Neural cell (in vitro differentiated cells): ENCODE data around the gene MYO1F. TPM values are rescaled to one million over a fixed set of nuclear protein-coding genes. Genes with fewer than 3 reads are reported as not detected.
"Not testable (repeated sequence)": the region's sequence is repeated elsewhere in the genome, so short reads cannot be mapped to it uniquely, and the experiment has no call there.

Experiments used
- H2AFZ ChIP-seq: fragments of 200-600, 300-800 bp; sonication (generic), shearing (Covaris generic); 2 replicates; pipeline ENCODE4 v1.6.0; 2014; ENCODE audit warnings: low read depth, mild to moderate bottlenecking, antibody characterized with exemption, low read length, moderate library complexity
- H3F3A ChIP-seq: fragments of 200-600 bp; shearing (Covaris generic); 2 replicates; pipeline ENCODE4 v1.6.1; 2016; ENCODE audit warnings: mild to moderate bottlenecking, moderate library complexity, mixed read lengths, antibody characterized with exemption, low read length; ENCODE audit not compliant: insufficient read depth, poor library complexity, severe bottlenecking
- H3K27ac ChIP-seq: fragments of 200-600, 300-800 bp; sonication (generic), shearing (Covaris generic); 2 replicates; pipeline ENCODE4 v1.5.1; 2014; ENCODE audit warnings: mild to moderate bottlenecking, low read length, moderate library complexity
- H3K27me3 ChIP-seq: fragments of 300-800, 200-600 bp; sonication (generic), shearing (Covaris generic); 2 replicates; pipeline ENCODE4 v1.6.0; 2014; ENCODE audit warnings: mild to moderate bottlenecking, low read depth, low read length, moderate library complexity; ENCODE audit not compliant: insufficient read depth
- H3K36me3 ChIP-seq: fragments of 300-800, 200-600 bp; sonication (generic), shearing (Covaris generic); 2 replicates; pipeline ENCODE4 v1.5.1; 2014; ENCODE audit warnings: mild to moderate bottlenecking, antibody characterized with exemption, low read length, moderate library complexity; ENCODE audit not compliant: insufficient read depth
- H3K4me2 ChIP-seq: fragments of 300-800, 200-600 bp; sonication (generic), shearing (Covaris generic); 2 replicates; pipeline ENCODE4 v1.6.0; 2014; ENCODE audit warnings: mild to moderate bottlenecking, low read length
- H3K4me3 ChIP-seq: fragments of 300-800, 200-600 bp; sonication (generic), shearing (Covaris generic); 2 replicates; pipeline ENCODE4 v1.5.1; 2014; ENCODE audit warnings: mild to moderate bottlenecking, low read length, moderate library complexity
- H3K79me2 ChIP-seq: fragments of 200-600 bp; shearing (Covaris generic); replicated peaks from 2 replicates; pipeline ENCODE4 v1.6.0; 2014; ENCODE audit warnings: mild to moderate bottlenecking, low read length, moderate library complexity; ENCODE audit not compliant: insufficient read depth
- H3K9ac ChIP-seq: fragments of 300-800, 200-600 bp; sonication (generic), shearing (Covaris generic); 2 replicates; pipeline ENCODE4 v1.6.1; 2016; ENCODE audit warnings: mild to moderate bottlenecking, low read length, mixed read lengths
- H3K9me2 ChIP-seq: fragments of 200-600 bp; shearing (Covaris generic); 2 replicates; pipeline ENCODE4 v1.6.1; 2016; ENCODE audit warnings: mild to moderate bottlenecking, low read length, mixed read lengths; ENCODE audit not compliant: insufficient read depth
- H3K9me3 ChIP-seq: fragments of 200-600, 300-800 bp; sonication (generic), shearing (Covaris generic); 2 replicates; pipeline ENCODE4 v1.6.1; 2016; ENCODE audit warnings: mild to moderate bottlenecking, mixed run types, low read length, moderate library complexity, mixed read lengths
- H4K20me1 ChIP-seq: fragments of 200-600 bp; shearing (Covaris generic); 2 replicates; pipeline ENCODE4 v1.6.1; 2016; ENCODE audit warnings: mild to moderate bottlenecking, mixed run types; ENCODE audit not compliant: insufficient read depth
- EP300 ChIP-seq: fragments of 450-650 bp; conservative IDR thresholded peaks from 2 replicates; pipeline ENCODE4 v1.6.1; 2014; ENCODE audit warnings: antibody characterized with exemption, mild to moderate bottlenecking, moderate library complexity; ENCODE audit not compliant: poor library complexity, severe bottlenecking
- EZH2 ChIP-seq: fragments of 200-600, 300-800 bp; shearing (Covaris generic), sonication (generic); IDR thresholded peaks from 2 replicates; pipeline ENCODE4 v1.6.1; 2014; ENCODE audit warnings: antibody characterized with exemption, low read length, borderline replicate concordance, mild to moderate bottlenecking; ENCODE audit not compliant: insufficient read depth, poor library complexity, severe bottlenecking
- MXI1 ChIP-seq: fragments of 450-650 bp; conservative IDR thresholded peaks from 2 replicates; pipeline ENCODE4 v1.6.1; 2014; ENCODE audit warnings: antibody characterized with exemption, mild to moderate bottlenecking; ENCODE audit not compliant: poor library complexity, severe bottlenecking
- POLR2AphosphoS5 ChIP-seq: IDR thresholded peaks from 2 replicates; pipeline ENCODE4 v1.6.1; 2012
- RAD21 ChIP-seq: fragments of 450-650 bp; conservative IDR thresholded peaks from 2 replicates; pipeline ENCODE4 v1.6.1; 2014; ENCODE audit warnings: antibody characterized with exemption, mild to moderate bottlenecking, moderate library complexity
- SMC3 ChIP-seq: fragments of 450-650 bp; conservative IDR thresholded peaks from 2 replicates; pipeline ENCODE4 v1.6.1; 2014; ENCODE audit warnings: antibody characterized with exemption, mild to moderate bottlenecking, moderate library complexity; ENCODE audit not compliant: poor library complexity
- TAF1 ChIP-seq: IDR thresholded peaks from 2 replicates; pipeline ENCODE4 v1.6.1; 2012; ENCODE audit warnings: low read depth
- polyA minus RNA-seq: library from RNA; depleted of rRNA, polyadenylated mRNA; stranded (reverse); fragments of >200 nt; gene quantifications from 2 replicates; pipeline ENCODE4 v1.2.3, GENCODE V29; 2014
- polyA plus RNA-seq: library from polyadenylated mRNA; depleted of rRNA; stranded (reverse); fragments of >200 nt; gene quantifications from 2 replicates; pipeline ENCODE4 v1.2.3, GENCODE V29; 2014
- TF ChIP-seq, protein P1 (sequence below): fragments of 450-650 bp; IDR thresholded peaks from 2 replicates; pipeline ENCODE4 v1.5.1; 2014; ENCODE audit warnings: antibody characterized with exemption, mild to moderate bottlenecking, moderate library complexity; ENCODE audit not compliant: poor library complexity, severe bottlenecking
- TF ChIP-seq, protein P2 (sequence below): IDR thresholded peaks from 2 replicates; pipeline ENCODE4 v1.6.1; 2012; ENCODE audit warnings: borderline replicate concordance

MYO1F gene
- polyA plus RNA-seq (0.40 TPM in 2 replicates), polyA minus RNA-seq (1.5 TPM in 1 of 2 replicates, not detected in the other)

DNA sequence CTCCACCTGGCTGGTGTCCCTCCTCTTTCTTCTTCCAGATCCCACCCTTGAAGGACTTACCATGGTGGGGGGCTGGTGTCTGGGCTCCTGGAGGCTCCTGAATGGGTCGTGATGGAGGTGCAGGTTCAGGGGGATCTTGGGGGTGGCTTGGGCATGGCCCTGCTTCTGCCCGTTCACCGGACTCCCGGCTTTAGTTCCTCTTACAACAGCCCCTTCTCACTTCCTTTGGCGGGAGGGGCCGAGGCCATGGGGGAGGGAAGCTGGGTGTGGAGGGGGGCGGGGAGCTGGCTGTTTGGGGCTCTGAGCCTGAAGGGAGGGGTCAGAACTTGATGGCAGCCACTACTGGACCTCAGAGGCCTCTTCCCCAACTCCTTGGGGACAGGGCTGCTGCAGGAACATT lies at the start of gene MYO1F:
Gene MYO1F, minus strand, starts transcription at position 196 of the 400 bp plus-strand sequence. Its CDS starts 133 bp downstream, at position 63.
- H3K36me3 ChIP-seq = no peaks in the 10 kb centered on the region
- no peak for TF ChIP-seq EZH2
- TF ChIP-seq, protein P1, sequence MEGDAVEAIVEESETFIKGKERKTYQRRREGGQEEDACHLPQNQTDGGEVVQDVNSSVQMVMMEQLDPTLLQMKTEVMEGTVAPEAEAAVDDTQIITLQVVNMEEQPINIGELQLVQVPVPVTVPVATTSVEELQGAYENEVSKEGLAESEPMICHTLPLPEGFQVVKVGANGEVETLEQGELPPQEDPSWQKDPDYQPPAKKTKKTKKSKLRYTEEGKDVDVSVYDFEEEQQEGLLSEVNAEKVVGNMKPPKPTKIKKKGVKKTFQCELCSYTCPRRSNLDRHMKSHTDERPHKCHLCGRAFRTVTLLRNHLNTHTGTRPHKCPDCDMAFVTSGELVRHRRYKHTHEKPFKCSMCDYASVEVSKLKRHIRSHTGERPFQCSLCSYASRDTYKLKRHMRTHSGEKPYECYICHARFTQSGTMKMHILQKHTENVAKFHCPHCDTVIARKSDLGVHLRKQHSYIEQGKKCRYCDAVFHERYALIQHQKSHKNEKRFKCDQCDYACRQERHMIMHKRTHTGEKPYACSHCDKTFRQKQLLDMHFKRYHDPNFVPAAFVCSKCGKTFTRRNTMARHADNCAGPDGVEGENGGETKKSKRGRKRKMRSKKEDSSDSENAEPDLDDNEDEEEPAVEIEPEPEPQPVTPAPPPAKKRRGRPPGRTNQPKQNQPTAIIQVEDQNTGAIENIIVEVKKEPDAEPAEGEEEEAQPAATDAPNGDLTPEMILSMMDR = no peak
- H3K4me3 ChIP-seq = no peak within 1 kb of the TSS
- no peaks in the 10 kb centered on the region for H3K9me2 ChIP-seq
- H3K9ac ChIP-seq = no peak within 1 kb of the TSS
- H3K79me2 ChIP-seq = no peaks in the 10 kb centered on the region
- H4K20me1 ChIP-seq = no peaks in the 10 kb centered on the region
- no peak within 1 kb of the TSS for H3K27ac ChIP-seq
- no peaks in the 10 kb centered on the region for H3K9me3 ChIP-seq
- no peak within 1 kb of the TSS for H2AFZ ChIP-seq
- no peak within 1 kb of the TSS for H3K4me2 ChIP-seq
- H3F3A ChIP-seq = no peaks in the 10 kb centered on the region
- no peaks in the 10 kb centered on the region for H3K27me3 ChIP-seq

DNA sequence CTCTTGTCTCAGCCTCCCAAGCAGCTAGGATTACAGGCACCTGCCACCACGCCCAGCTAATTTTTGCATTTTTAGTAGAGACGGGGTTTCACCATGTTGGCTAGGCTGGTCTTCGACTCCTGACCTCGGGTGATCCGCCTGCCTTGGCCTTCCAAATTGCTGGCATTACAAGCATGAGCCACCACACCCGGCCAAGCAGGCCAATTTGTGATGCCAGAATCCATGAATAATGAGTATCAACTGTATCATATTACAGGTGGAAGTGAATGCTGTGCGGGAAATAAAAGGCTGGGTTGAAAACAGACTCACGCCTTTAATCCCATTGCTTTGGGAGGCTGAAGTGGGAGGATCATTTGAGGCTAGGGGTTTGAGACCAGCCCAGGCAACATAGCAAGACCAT lies 49.6 kb upstream of the MYO1F start:
- Histone ChIP-seq H3K79me2 (no peaks in the 10 kb centered on the region), H2AFZ (no peak overlapping the region), H3F3A (no peaks in the 10 kb centered on the region), H4K20me1 (no peaks in the 10 kb centered on the region), H3K9me2 (no peaks in the 10 kb centered on the region), H3K9ac (no peak overlapping the region), H3K36me3 (no peaks in the 10 kb centered on the region), H3K27me3 (no peaks in the 10 kb centered on the region), H3K27ac (no peak overlapping the region), H3K9me3 (no peaks in the 10 kb centered on the region), H3K4me3 (no peak overlapping the region), H3K4me2 (no peak overlapping the region)
- TF ChIP-seq SMC3 (no peak), POLR2AphosphoS5 (no peak), RAD21 (no peak), EP300 (no peak), TAF1 (no peak), MXI1 (no peak), EZH2 (no peak)
- TF ChIP-seq, protein P1 = no peak
- TF ChIP-seq, protein P2, sequence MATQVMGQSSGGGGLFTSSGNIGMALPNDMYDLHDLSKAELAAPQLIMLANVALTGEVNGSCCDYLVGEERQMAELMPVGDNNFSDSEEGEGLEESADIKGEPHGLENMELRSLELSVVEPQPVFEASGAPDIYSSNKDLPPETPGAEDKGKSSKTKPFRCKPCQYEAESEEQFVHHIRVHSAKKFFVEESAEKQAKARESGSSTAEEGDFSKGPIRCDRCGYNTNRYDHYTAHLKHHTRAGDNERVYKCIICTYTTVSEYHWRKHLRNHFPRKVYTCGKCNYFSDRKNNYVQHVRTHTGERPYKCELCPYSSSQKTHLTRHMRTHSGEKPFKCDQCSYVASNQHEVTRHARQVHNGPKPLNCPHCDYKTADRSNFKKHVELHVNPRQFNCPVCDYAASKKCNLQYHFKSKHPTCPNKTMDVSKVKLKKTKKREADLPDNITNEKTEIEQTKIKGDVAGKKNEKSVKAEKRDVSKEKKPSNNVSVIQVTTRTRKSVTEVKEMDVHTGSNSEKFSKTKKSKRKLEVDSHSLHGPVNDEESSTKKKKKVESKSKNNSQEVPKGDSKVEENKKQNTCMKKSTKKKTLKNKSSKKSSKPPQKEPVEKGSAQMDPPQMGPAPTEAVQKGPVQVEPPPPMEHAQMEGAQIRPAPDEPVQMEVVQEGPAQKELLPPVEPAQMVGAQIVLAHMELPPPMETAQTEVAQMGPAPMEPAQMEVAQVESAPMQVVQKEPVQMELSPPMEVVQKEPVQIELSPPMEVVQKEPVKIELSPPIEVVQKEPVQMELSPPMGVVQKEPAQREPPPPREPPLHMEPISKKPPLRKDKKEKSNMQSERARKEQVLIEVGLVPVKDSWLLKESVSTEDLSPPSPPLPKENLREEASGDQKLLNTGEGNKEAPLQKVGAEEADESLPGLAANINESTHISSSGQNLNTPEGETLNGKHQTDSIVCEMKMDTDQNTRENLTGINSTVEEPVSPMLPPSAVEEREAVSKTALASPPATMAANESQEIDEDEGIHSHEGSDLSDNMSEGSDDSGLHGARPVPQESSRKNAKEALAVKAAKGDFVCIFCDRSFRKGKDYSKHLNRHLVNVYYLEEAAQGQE = no peak

DNA sequence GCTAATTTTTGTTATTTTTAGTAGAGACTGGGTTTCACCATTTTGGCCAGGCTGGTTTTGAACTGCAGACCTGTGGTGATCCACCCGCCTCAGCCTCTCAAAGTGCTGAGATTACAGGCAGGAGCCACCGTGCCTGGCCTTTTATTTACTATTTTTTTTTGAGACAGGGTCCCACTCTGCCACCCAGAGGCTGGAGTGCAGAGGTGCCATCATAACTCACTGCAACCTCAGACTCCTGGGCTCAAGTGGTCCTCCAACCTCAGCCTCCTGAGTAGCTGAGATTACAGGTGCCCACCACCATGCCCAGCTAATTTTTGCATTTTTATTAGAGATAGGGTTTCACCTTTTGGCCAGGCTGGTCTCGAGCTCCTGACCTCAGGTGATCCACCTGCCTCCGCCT lies 45.6 kb upstream of the MYO1F start:
- not testable (repeated sequence) for H4K20me1 ChIP-seq, H3K79me2 ChIP-seq, H3F3A ChIP-seq, H3K27me3 ChIP-seq, H3K36me3 ChIP-seq, H3K9me3 ChIP-seq, H3K9me2 ChIP-seq, H3K4me2 ChIP-seq, H3K9ac ChIP-seq, H2AFZ ChIP-seq, H3K27ac ChIP-seq, H3K4me3 ChIP-seq
